ENCODE measurements around the gene MCM3AP.

DNA sequence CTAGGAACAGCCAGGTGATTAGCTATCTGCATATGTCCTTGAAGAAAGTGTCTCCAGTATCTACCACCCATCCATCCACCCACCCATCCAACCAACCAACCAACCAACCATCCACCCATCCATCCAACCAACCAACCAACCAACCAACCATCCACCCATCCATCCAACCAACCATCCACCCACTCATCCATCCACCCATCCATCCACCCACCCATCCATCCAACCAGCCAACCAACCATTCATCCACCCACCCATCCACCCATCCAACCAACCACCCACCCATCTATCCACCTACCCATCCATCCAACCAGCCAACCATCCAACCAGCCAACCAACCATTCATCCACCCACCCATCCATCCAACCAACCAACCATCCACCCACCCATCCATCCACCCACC, 26.2 kb upstream of the MCM3AP start:
- TF ChIP-seq EP300 (IDR thresholded peaks at IDR 0.05): no peak
- TF ChIP-seq, protein P1, sequence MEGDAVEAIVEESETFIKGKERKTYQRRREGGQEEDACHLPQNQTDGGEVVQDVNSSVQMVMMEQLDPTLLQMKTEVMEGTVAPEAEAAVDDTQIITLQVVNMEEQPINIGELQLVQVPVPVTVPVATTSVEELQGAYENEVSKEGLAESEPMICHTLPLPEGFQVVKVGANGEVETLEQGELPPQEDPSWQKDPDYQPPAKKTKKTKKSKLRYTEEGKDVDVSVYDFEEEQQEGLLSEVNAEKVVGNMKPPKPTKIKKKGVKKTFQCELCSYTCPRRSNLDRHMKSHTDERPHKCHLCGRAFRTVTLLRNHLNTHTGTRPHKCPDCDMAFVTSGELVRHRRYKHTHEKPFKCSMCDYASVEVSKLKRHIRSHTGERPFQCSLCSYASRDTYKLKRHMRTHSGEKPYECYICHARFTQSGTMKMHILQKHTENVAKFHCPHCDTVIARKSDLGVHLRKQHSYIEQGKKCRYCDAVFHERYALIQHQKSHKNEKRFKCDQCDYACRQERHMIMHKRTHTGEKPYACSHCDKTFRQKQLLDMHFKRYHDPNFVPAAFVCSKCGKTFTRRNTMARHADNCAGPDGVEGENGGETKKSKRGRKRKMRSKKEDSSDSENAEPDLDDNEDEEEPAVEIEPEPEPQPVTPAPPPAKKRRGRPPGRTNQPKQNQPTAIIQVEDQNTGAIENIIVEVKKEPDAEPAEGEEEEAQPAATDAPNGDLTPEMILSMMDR (IDR thresholded peaks at IDR 0.05): no peak

Measured in esophagus muscularis mucosa (tissue), 3 donors.